HG03025 (cell line): ENCODE measurements around the gene CDH2.

Experiments
- ATAC-seq: cut with Tn5 transposase; IDR thresholded peaks from one replicate; pipeline ENCODE4 v1.9.1; 2021; ENCODE audit warnings: mild to moderate bottlenecking, moderate library complexity; ENCODE audit not compliant: unreplicated experiment, low FRiP score

CDH2 gene

GRCh38 chr18:28095041-28095440 lies 81.9 kb downstream of the CDH2 start:
- no peak for ATAC-seq

GRCh38 chr18:28091197-28091596 lies 85.7 kb downstream of the CDH2 start:
- no peak for ATAC-seq

- no peak for ATAC-seq
Observed at GRCh38 chr18:28088477-28088876, 88.5 kb downstream of the CDH2 start.

- ATAC-seq, result no peak
Observed at GRCh38 chr18:28086670-28087552, 90.0 kb downstream of the CDH2 start.

- ATAC-seq, result no peak
Observed at GRCh38 chr18:28081516-28081915, 95.4 kb downstream of the CDH2 start.

GRCh38 chr18:28080876-28081300 lies 96.0 kb downstream of the CDH2 start:
- ATAC-seq, result no peak

GRCh38 chr18:28079883-28080282 lies 97.0 kb downstream of the CDH2 start:
- no peak for ATAC-seq

GRCh38 chr18:28078849-28079248 lies 98.1 kb downstream of the CDH2 start:
- ATAC-seq, result no peak

GRCh38 chr18:28078298-28078697 lies 98.6 kb downstream of the CDH2 start:
- ATAC-seq, result no peak

GRCh38 chr18:28075501-28075900 lies 101.4 kb downstream of the CDH2 start:
- ATAC-seq, result no peak

- no peak for ATAC-seq
Observed at GRCh38 chr18:28074076-28074475, 102.9 kb downstream of the CDH2 start.

GRCh38 chr18:28073658-28074057 lies 103.3 kb downstream of the CDH2 start:
- ATAC-seq, result no peak

- no peak for ATAC-seq
Observed at GRCh38 chr18:28071199-28071598, 105.7 kb downstream of the CDH2 start.

- no peak for ATAC-seq
Observed at GRCh38 chr18:28068207-28068606, 108.7 kb downstream of the CDH2 start.

- no peak for ATAC-seq
Observed at GRCh38 chr18:28067346-28067745, 109.6 kb downstream of the CDH2 start.

- ATAC-seq, result no peak
Observed at GRCh38 chr18:28065793-28066186, 111.1 kb downstream of the CDH2 start.

GRCh38 chr18:28065031-28065792 lies 111.7 kb downstream of the CDH2 start:
- no peak for ATAC-seq

GRCh38 chr18:28063926-28064325 lies 113.0 kb downstream of the CDH2 start:
- ATAC-seq, result no peak

- ATAC-seq, result no peak
Observed at GRCh38 chr18:28063271-28063761, 113.6 kb downstream of the CDH2 start.

- no peak for ATAC-seq
Observed at GRCh38 chr18:28062443-28062842, 114.5 kb downstream of the CDH2 start.

- ATAC-seq, result no peak
Observed at GRCh38 chr18:28059861-28060260, 117.1 kb downstream of the CDH2 start.
